ENCODE results near the gene DCUN1D1. TPM values are rescaled to one million over a fixed set of nuclear protein-coding genes. Genes with fewer than 3 reads are reported as not detected.

The DCUN1D1 gene
- total and polyA plus RNA-seq, 2 of the 8 experiments (the other 6 are each of a cell fraction or from before 2014, with no cell fraction given), result 6.8 to 70.3 TPM

DNA sequence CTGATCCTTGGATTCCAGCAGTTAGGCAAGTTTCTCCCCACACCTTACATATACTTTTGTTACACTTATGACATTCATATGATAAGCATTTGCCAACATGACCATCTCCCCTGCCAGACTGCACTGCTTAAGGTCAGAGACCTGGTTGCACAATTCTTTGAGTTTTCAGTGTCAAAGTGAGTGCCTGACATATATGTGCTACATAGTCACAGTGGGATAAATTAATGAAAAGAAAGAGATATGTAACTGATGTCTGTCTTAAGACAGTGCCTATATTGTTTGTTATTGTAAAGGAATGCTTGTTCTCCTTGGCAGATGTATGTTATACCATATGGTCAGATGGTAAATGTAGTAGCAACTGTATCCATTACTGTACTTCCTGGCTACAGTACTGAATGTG is 3.5 kb upstream of the DCUN1D1 start:
- H3K27ac ChIP-seq (ENCODE audit: low read depth, low read length), result no peak overlapping the region
- no peaks in the 10 kb centered on the region for H3K36me3 ChIP-seq (ENCODE audit: control insufficient read depth in 2 of 4, insufficient read depth in 4 of 4, low read length in 3 of 4)
- H3K4me2 ChIP-seq (ENCODE audit: insufficient read depth in 1 of 2, low read depth in 2 of 2, low read length in 2 of 2), result no peak overlapping the region
- no peaks in the 10 kb centered on the region for H3K9me3 ChIP-seq (ENCODE audit: insufficient read depth in 2 of 2, low read depth in 1 of 2, low read length in 1 of 2)
- no peak overlapping the region for H3K4me3 ChIP-seq (ENCODE audit: extremely low read depth in 1 of 4, insufficient read depth in 2 of 4, low read depth in 3 of 4, low read length in 4 of 4)
- no peak overlapping the region for H3K23ac ChIP-seq (ENCODE audit: insufficient read length)
- no peak overlapping the region for H2BK5ac ChIP-seq (ENCODE audit: low read depth, low read length)
- CTCF ChIA-PET (ENCODE audit: partially characterized antibody), result interaction anchor here (0.6 kb wide), 1 partner anchor 195 kb away, joined by 4 read pairs; no protein-coding TSS in a partner anchor
- H3K56ac ChIP-seq (replicated peaks; ENCODE audit: insufficient read length, low read depth, low read length), result no peak overlapping the region
- H3K4me1 ChIP-seq (replicated peaks in 1 of 4; ENCODE audit: control insufficient read depth in 3 of 4, insufficient read depth in 4 of 4, low read length in 3 of 4), result peaks cover 0 to 9% (median 2%) of the 10 kb centered on the region in 4 experiments; a peak in 4 of 7 replicates
- H2BK20ac ChIP-seq (ENCODE audit: low read length), result no peak overlapping the region
- DNase-seq (ENCODE audit: low read depth in 1 of 2, low spot score in 2 of 2) (no peak), FAIRE-seq (no peak)
- no peak overlapping the region for H2BK15ac ChIP-seq (ENCODE audit: low read length)
- no peak overlapping the region for H2AK5ac ChIP-seq (ENCODE audit: low read depth, low read length)
- H3K23me2 ChIP-seq (ENCODE audit: low read depth, low read length), result peaks cover 9% of the 10 kb centered on the region; the same call in 1 of the 2 replicates
- POLR2A ChIA-PET (ENCODE audit: partially characterized antibody), result no interaction called here
- peaks cover 2% of the 10 kb centered on the region for H3K79me1 ChIP-seq (ENCODE audit: low read depth, low read length)
- no peak overlapping the region for H3K14ac ChIP-seq (ENCODE audit: insufficient read length)
- H4K91ac ChIP-seq (replicated peaks; ENCODE audit: insufficient read length, low read length), result no peak overlapping the region
- H2AFZ ChIP-seq (ENCODE audit: low read length), result no peak overlapping the region
- no peak overlapping the region for H4K5ac ChIP-seq (ENCODE audit: insufficient read length, low read depth, low read length)
- no peak overlapping the region for H3K9ac ChIP-seq (replicated peaks in 1 of 4; ENCODE audit: extremely low read depth in 1 of 4, low read depth in 3 of 4, low read length in 3 of 4)
- no peaks in the 10 kb centered on the region for H3K27me3 ChIP-seq (replicated peaks in 1 of 4; ENCODE audit: control insufficient read depth in 3 of 4, extremely low read depth in 1 of 4, insufficient read depth in 3 of 4, low read length in 3 of 4)
- no peak overlapping the region for H3K18ac ChIP-seq (ENCODE audit: extremely low read depth, low read length)
- H4K8ac ChIP-seq (ENCODE audit: extremely low read depth, insufficient read depth, low read length), result no peak overlapping the region
- no peak overlapping the region for H3K4ac ChIP-seq (replicated peaks; ENCODE audit: insufficient read length, low read depth, low read length)
- H3K79me2 ChIP-seq (ENCODE audit: control insufficient read depth in 1 of 2, insufficient read depth in 2 of 2, low read length in 2 of 2), result peaks cover 5 to 8% of the 10 kb centered on the region in 2 experiments
- no peak overlapping the region for H2BK120ac ChIP-seq (replicated peaks; ENCODE audit: low read depth, low read length)
- TF ChIP-seq, protein P1, sequence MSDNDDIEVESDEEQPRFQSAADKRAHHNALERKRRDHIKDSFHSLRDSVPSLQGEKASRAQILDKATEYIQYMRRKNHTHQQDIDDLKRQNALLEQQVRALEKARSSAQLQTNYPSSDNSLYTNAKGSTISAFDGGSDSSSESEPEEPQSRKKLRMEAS (IDR thresholded peaks at IDR 0.05), result no peak
- TF ChIP-seq RXRA (IDR thresholded peaks at IDR 0.05; ENCODE audit: insufficient read depth, low read depth, low read length) (no peak), KDM4A (IDR thresholded peaks at IDR 0.05; ENCODE audit: low read depth, low read length, severe bottlenecking) (no peak), ASH2L (IDR thresholded peaks at IDR 0.05; ENCODE audit: low read length) (no peak), CHD1 (IDR thresholded peaks at IDR 0.05; ENCODE audit: low read depth, low read length) (no peak), SIX5 (IDR thresholded peaks at IDR 0.05; ENCODE audit: low read depth, low read length) (no peak), SRF (IDR thresholded peaks at IDR 0.05; ENCODE audit: low read depth, low read length) (no peak), FOSL1 (IDR thresholded peaks at IDR 0.05; ENCODE audit: insufficient read depth, low read depth, low read length) (no peak), GTF2F1 (IDR thresholded peaks at IDR 0.05; ENCODE audit: borderline replicate concordance, low read depth, low read length) (no peak), EP300 (IDR thresholded peaks at IDR 0.05; ENCODE audit: borderline replicate concordance in 1 of 2, low read depth in 2 of 2, low read length in 2 of 2) (no peak), YY1 (IDR thresholded peaks at IDR 0.05; ENCODE audit: low read depth, low read length) (no peak), HDAC2 (IDR thresholded peaks at IDR 0.05; ENCODE audit: borderline replicate concordance in 1 of 2, low read depth in 2 of 2, low read length in 2 of 2) (no peak), POU5F1 (IDR thresholded peaks at IDR 0.05; ENCODE audit: low read depth, low read length) (no peak)
- TF ChIP-seq, protein P2, sequence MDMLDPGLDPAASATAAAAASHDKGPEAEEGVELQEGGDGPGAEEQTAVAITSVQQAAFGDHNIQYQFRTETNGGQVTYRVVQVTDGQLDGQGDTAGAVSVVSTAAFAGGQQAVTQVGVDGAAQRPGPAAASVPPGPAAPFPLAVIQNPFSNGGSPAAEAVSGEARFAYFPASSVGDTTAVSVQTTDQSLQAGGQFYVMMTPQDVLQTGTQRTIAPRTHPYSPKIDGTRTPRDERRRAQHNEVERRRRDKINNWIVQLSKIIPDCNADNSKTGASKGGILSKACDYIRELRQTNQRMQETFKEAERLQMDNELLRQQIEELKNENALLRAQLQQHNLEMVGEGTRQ (IDR thresholded peaks at IDR 0.05; ENCODE audit: low read length), result no peak
- H4K20me1 ChIP-seq (replicated peaks in 1 of 2; ENCODE audit: control insufficient read depth in 1 of 2, insufficient read depth in 2 of 2, low read length in 2 of 2), result peaks cover 0 to under 1% of the 10 kb centered on the region in 2 experiments
- H2BK12ac ChIP-seq (ENCODE audit: low read depth, low read length), result no peak overlapping the region
